KG1 (cell line): ENCODE measurements around the gene SORCS1.

ENCODE experiments used
- DNase-seq: peaks from one replicate; lab custom pipeline; 2025; lab: John Stamatoyannopoulos, UW

SORCS1 gene

DNA sequence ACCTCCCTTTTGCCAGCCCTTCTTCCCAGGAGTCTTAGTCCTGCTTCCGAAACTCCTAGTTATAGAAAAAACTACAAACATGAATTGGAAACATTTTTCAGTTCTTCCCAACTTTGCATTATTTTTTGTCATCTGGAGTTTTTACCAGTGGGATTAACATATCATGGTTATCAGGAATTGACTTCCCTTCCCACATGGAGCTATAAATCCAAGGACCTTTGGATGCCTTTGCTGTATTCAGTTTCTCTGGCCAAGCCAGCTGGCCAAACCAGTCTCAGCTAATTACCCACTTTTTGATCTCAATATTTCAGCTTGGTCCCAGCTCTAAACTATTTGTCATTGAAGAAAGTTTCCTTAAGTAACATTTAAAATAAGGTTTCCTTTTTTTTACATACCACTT, 570.6 kb downstream of the SORCS1 start:
- DNase-seq, result no peak

DNA sequence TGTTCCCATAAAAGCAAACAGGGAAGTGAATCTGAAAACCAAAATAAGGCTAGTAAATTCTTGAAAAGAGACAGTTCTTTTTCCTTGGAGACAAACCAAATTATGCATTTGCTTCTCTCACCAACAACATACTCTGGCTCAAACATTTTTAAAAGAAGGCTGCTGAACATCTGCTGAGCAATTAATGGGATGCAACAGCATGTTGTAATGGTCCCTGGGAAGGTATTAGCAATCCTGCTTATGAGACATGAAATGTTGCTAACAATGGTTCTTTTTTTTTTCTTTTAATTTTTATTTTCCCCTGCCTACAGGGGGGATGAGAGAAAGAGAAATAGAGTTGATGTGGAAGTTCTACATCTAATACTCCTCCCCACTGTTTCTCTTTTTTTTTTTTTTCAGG, 572.1 kb downstream of the SORCS1 start:
- DNase-seq, result no peak

DNA sequence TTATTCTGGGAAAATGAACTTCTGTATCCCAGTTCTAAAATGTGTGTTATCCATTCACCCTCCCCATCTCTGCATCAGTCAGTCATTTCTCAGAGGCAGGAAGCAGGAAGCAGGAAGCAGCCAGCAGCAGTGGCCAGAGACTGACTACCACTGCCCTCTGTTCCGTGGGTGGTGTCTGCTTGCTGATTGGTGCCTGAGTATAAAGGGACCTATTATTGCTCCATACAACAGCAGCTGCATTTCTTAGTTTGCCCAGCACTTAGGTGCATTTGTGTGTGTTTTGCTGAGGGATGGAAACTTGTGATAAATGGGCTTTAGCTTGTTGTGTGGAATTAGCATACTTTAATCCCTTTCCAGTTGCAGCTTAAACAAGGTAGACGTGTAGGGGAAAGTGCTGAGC, 582.2 kb downstream of the SORCS1 start:
- DNase-seq, result no peak

DNA sequence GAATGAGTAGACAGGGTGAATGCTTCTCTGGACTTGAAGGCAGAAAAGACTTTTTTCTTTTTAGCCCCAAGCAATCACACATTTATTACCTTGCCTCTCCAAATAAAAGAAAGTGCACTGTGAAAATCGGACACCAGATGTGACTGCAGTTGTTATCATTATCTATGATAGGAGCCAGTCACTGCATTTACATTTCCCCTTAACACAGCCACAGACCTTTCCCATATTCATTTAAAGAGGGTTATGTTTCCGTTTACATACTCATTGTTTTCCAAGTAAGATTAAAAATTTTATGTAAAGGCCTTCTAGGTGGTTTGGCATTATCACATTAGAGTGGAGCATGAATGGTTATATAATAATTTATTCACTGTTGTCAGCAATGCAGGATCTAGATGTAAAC, 586.8 kb downstream of the SORCS1 start:
- no peak for DNase-seq

DNA sequence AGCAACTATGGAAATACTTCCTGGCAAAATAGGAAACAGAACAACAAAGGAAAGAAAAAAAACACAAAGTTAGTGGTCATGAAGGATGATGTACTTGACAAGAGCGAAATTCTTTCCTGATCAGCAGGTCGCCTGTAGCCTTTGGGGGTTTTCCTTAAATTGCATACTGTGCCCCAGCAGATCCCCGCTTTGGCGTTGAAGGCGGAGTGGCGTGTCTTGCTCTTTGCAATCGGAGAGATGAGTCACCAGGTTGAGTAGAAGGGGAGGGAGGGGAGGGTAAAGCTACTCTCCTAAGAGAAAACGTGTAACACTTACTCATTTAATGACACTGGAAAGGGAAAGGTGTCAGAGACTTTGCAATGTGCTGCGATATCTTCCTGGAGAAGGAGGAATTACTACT, 587.2 kb downstream of the SORCS1 start:
- DNase-seq, result no peak

DNA sequence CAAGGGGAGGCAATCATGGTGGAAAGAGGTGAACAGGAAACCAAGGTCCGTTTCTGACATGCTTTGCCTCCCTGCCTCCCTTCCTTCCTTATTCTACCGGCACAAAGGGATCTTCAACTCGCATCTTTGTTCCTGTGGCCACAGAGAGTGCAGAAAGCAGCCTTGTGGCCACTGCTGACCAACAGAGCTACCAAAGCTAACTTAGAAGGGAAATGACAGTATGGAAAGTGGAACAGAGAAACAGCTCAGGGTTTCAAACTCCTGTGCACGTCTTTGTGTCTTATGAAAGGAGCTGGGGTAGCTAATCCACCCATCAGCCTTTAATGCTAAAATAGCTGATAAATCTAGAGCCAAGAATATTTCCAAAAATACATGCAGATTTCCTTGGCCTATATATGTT, 588.0 kb downstream of the SORCS1 start:
- DNase-seq, result no peak

DNA sequence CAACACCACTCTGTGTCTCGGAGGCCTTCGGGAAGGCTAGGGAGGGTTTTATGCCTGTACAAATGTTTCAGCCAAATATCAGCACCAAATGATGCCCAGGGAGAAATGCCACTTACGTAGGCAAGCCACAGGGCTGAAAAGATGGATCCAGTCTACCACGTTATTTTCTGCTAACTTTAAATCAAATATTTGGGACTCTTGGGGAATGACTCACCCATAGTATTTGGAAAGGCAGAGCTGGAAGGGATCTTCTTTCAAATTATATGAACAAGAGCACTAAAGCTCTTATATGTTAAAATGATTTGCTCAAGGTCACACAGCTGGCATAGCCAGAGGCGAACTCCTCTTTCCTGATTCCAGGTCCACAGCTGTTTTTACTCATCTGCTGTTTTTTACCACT, 591.4 kb downstream of the SORCS1 start:
- no peak for DNase-seq

DNA sequence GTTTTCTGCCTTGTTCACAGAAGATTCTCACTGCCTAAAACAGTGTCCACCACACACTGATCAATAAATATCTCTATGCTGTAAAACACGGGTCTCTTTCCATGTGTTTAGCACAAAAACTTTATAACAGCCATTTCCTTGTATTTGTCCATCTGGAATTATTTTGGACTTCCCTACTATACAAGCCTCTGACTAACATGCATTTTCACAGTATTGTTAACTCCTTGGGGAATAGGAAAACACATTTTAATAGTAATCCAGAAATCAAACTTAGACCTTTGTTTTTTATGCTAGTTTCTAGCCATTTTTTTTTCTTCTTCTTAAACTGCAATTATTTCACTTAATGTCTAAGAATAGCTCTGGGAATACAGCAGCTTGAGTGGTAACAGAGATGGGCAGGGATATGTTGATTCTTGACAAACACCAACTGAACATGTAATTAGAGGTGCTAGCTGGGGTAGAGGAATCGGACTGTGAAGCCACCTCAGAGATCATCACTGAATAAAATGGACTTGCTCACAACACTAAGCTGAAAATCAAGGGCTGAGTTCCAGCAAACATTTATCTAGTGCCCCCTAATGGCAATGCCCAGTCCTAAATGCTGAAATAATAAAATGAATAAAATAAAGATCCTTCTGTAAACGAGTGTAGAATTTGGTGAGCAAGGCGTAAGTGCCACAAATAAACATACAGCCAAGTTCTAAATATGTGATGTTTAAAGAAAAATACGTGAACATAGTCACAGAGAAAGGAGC, 593.1 kb downstream of the SORCS1 start:
- no peak for DNase-seq

DNA sequence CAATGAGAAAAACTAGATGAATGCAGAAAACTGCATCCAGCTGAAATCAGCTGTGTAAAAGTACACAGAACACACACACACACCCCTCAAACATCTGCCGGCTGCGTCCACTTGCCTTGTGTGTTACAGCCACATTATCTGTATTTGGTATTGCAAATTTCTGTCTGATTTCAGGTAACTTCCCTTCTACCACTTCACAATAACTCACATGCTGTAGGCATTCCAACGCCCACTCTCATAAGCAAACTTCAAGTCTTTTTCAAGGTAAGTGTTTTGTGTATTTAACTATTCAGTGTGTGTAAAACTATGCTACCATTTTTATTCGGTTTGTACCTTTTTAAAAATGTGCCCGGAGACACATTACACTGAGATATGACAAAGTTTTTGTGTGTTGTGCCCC, 594.2 kb downstream of the SORCS1 start:
- no peak for DNase-seq

DNA sequence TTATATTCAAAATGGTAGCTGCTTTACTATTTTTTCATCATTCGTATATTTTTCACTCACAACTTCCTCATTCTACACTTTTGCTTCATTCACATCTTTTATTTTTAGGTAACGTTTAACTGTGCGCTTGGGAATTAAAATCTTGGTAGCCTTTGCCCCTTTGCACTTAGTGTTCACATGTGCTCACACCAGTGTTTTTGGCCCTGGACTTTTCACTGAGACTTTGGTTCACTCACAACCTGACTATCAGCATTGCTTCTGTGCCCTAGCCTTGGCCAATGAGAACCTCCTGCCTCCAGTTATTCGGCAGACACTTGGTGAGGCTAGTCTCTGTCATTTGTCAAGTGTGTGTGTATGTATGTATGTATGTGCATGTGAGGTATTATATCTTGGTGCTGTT, 596.9 kb downstream of the SORCS1 start:
- DNase-seq, result no peak

DNA sequence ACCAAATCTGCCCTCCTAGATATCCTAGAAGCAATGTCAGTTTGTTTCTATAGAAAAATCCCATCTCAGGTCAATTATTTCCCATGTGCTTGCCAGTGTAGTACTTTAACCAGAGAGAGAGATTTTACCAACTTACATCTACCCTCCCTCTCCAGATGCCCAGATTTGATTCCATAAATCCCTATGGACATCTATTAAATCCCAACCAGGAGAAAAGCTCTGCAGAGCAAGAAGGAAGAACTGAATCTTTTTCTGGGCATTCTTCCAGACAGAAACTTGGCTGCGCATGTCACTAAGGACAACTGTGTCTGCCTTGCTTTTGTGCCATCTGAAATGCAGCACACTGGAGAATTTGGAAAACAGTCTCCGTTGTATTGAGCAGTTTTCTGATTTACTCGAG, 597.6 kb downstream of the SORCS1 start:
- DNase-seq, result no peak

DNA sequence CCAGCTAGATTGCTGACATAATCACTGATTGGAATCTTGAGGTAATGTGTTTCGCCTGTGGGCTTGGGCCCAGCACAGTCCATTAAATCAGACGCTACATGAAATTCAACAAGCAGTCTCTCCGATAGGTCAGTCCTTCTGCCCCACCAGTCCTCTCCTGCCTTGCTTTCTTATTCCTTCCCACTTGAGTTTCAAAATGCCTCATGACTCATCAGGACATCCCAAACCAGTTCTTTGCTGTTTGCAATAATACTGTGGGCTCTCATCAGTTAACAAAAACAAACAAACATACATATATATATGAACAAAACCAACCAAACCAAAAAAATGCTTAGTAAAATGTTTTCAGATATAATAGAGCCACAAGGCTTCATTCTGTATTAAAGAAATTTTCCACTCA, 599.0 kb downstream of the SORCS1 start:
- no peak for DNase-seq

DNA sequence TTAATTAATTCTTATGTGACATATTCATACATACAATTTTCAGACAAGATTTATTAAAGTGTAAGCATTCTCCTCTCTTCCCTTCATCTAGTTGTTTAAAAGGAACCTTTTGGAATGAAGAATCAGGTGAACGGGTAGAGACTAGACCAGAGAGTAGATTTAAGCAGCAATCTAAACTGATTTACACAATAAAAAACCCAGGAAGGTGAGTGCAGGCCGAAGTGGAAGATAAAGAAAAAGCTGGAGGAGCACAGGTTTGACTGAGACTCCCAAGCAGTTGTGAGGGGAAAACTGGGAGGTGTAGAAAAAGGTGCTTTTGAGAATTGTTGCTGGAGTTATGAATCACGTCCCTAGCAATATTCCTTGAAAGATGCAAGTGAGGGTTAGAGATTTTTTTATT, 601.1 kb downstream of the SORCS1 start:
- no peak for DNase-seq

DNA sequence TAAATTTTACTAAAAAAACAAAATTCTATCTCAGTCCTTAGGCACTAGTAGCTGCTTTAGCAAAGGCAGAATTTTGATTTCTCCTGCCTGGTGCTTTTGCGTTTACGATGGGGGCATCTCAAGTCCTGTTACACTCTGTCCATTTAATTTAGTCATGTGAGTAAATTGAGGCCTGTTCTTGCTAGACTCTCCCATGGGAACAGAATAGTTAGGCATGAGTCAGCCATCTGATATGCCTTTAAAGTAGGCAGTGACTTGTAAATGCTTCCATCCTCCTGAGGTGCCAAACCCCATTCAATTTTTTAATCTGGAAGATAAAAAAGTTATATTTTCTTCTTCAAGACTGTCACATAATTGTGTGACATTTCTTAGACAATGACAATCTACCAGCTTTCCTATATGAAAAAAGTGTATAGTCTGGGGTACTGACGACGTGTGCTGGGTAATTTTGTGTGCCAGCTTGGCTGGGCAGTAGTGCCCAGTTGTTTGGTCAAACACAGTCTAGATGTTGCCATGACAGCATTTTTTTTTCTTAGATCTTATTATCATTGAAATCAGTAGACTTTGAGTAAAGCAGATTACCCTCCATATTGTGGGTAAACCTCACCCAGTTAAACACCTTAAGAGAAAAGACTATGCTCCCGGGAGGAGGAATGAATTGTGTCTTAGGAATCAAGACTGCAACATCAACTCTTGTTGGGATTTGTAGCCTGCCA, 603.4 kb downstream of the SORCS1 start:
- DNase-seq, result no peak

DNA sequence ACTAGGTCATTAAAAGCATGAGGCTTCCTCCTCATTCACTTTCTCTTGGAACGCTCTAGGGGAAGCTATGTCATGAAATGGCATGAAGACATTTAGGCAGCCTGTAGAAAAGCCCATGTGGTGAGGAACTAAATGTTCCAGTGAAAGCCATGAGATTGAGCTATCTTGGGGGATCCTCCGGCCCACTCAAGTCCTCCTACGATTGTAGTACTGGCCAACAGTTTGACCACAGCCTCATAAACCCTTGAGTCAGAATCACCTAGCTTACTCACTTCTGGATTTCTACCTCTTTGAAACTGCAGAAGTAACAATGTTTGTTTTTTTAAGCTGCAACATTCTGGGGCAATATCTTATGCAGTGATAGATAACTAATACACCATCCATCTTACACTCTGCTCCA, 605.1 kb downstream of the SORCS1 start:
- DNase-seq, result no peak

DNA sequence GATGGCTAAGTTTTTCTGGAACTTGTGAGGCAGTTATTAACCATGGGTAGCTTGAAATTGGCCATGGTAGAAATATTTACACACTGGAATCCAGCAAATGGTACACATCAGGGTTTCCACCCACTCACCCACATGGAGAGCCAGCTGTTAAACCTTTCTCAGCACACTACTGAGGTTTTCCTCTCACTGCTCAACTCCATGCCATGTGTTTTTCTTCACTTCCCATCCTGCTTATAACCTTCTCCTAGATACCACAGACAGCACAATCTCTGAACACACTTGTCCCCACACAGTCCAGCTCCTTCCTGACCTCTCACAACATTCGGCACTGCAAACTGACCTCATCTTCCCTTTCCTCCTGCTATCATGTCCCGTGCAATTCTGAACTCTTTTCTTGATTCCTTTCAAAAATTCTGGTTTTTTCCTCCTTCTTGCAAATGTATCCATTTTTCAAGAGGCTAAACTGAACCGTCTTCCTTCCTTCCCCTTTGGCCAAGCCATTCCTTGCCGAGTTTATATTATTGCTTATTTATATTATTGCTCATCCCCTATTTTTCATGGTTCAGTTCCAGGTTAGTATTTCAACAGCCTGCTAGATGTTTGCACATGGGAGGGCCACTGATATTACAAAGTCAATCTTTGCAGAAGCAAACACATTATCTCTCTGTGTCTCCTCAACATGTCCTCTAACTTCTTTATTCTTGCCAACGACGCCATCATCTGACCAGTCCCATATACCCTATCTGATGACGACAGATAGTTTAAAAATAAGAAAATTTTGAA, 606.4 kb downstream of the SORCS1 start:
- DNase-seq, result no peak

DNA sequence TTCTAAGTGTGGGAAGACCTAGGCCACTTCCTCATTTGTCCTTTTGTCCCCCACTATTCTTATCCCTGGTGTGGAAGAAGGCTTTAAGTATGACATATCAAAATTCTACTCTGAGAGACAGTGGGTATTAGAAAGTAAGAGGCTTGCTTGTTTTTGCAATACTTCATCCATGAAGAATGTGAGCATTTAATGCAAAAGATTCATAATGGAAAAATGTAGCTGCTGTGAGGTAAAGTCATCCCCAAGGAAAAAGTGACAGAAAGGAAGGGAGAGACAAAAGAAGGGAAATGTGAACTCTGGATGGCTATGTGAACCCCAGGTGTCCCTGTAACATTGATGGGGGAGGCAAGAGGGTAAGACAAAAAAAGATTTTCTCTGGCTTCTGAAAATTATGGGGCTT, 607.5 kb downstream of the SORCS1 start:
- no peak for DNase-seq

DNA sequence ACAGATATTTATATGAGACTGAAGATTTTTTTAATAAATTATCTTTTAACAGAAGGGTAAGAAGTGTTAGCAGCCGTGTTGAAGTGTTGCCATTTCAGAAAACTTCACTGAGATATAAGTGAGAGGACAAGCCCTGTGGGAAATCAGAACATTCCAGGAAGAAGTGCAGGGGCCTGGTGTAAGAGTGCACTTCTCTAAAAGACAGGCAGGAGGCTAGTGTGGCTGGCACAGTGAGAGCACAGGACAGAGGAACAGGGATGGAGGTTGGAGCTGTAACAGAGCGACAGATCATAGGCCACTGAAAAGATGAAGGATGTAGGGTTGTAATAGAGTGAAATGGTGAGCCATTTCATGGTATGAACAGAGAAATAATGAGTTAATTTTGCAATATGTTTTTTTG, 608.9 kb downstream of the SORCS1 start:
- DNase-seq, result no peak

DNA sequence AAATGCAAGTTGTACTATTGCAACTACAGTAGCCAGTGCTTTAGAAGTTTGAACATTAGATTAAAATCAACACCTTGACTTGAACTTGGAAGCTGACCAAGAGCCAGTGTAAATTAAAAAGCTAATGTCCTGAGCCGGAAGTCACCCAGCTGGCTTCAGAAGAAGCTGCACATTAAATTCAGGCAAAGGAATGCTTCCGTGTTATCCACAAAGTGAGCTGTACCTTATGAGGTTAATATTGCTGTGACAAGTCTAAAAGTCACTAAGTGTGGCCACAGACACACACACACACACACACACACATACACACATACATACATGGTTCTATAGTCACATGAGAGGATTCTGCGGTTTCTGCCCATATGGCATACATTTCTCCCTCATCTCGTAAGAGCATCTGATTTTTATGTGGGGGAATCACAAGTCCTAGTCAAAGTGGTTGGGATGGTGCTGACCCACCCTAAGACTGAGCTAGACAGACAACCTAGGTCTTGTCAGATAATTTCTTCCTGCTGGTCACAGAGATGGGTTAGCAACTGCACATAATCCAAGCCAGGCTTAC, 612.9 kb downstream of the SORCS1 start:
- DNase-seq, result no peak

DNA sequence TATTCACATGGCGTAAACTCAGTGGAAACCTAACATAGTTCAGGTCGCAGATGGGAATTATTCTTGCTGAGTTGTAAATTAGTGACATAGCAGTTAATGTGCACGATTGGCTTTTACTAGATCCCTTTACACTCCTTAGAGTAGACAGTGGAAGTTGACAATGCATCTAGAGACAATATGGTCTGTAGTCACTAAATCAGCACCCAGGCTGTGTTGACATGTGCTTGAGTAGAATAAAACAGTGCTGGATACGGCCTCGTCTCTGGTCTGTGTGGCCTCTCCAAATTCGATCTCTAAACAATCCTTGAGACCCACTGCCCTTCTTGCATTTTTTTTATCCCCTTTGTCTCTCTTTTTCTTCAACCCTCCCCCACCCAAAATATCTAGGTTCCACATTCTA, 615.7 kb downstream of the SORCS1 start:
- no peak for DNase-seq

DNA sequence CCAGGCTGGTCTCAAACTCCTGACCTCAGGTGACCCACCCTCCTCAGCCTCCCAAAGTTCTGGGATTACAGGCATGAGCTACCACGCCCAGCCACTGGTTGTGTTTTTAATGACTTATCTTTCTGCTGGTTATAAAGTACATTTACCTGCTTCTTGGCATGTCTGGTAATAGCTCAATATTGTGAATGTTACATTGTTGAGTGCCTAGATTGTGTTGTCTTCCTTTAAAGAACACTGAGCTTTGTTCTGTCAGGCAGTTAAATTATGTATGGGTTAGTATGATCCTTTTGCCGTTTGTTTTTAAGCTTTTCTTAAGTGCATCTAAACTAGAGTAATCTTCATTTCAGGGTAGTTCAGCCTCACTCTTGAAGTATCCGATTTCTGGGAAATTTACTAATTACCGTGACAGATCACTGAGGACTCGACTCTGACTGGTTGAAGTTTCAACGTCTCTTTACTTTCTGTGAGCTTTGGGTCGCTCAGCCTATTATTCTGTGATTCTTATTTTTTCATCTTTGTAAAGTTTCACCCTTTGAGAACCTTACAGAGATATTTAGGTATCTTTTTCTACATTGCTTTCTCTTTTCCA, 617.4 kb downstream of the SORCS1 start:
- no peak for DNase-seq

DNA sequence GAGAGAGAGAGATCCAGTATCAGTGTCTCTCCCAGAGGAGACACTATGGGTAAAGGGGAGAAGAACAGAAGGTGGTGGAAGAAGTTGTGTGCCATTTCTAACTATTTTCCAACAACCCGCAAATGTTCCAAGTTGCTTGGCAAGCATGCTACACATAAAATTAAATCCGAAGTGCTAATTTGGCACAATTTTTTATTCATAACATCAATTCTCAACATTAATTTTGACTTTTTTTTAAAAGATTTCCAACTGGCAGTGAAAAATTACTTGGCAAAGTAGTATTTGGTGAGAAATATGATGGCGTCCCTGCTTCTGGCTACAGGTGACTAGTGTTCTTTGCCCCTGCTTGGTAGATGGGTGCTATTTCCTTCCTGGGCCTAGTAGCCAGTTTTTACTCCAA, 622.0 kb downstream of the SORCS1 start:
- no peak for DNase-seq
